Adipocyte (in vitro differentiated cells): ENCODE measurements around the gene RNU2-63P.
"Not testable (repeated sequence)": the region's sequence is repeated elsewhere in the genome, so short reads cannot be mapped to it uniquely, and the experiment has no call there.

Experiments used
- DNase-seq: peaks from one replicate; pipeline ENCODE4 v3.0.0-alpha.2; 2015; ENCODE audit warnings: low read depth
- H3K27me3 ChIP-seq: replicated peaks from 2 replicates; pipeline ENCODE4 v1.7.0; 2013; ENCODE audit warnings: mild to moderate bottlenecking, low read length, moderate library complexity; ENCODE audit not compliant: control insufficient read depth, insufficient read depth
- H3K36me3 ChIP-seq: 2 replicates; pipeline ENCODE4 v1.7.0; 2013; ENCODE audit warnings: low read length, mild to moderate bottlenecking, moderate library complexity; ENCODE audit not compliant: control insufficient read depth, insufficient read depth, severe bottlenecking
- H3K4me1 ChIP-seq: 2 replicates; pipeline ENCODE4 v1.7.0; 2013; ENCODE audit warnings: mild to moderate bottlenecking, low read length, moderate library complexity; ENCODE audit not compliant: control insufficient read depth, insufficient read depth
- H3K4me3 ChIP-seq: 2 replicates; pipeline ENCODE4 v1.7.0; 2013; ENCODE audit warnings: mild to moderate bottlenecking, low read length, moderate library complexity
- H3K9ac ChIP-seq: 2 replicates; pipeline ENCODE4 v1.7.0; 2013; ENCODE audit warnings: mild to moderate bottlenecking, low read length, moderate library complexity
- H3K9me3 ChIP-seq: 2 replicates; pipeline ENCODE4 v1.7.0; 2013; ENCODE audit warnings: mild to moderate bottlenecking, low read length, moderate library complexity; ENCODE audit not compliant: control insufficient read depth

Gene RNU2-63P

GRCh38 chr2:88024509-88024908 is 8.2 kb upstream of the RNU2-63P start:
- Histone ChIP-seq H3K9ac (no peak overlapping the region), H3K9me3 (no peaks in the 10 kb centered on the region), H3K4me1 (no peaks in the 10 kb centered on the region), H3K27me3 (no peaks in the 10 kb centered on the region), H3K4me3 (no peak overlapping the region), H3K36me3 (peaks cover 38% of the 10 kb centered on the region)
- no peak for DNase-seq

- Histone ChIP-seq H3K27me3 (no peaks in the 10 kb centered on the region), H3K4me3 (no peak overlapping the region), H3K9ac (no peak overlapping the region), H3K9me3 (no peaks in the 10 kb centered on the region), H3K36me3 (peaks cover 20% of the 10 kb centered on the region), H3K4me1 (no peaks in the 10 kb centered on the region)
- no peak for DNase-seq
Measured at GRCh38 chr2:88022669-88022921, 6.2 kb upstream of the RNU2-63P start.

- no peak overlapping the region for H3K4me3 ChIP-seq
- no peaks in the 10 kb centered on the region for H3K27me3 ChIP-seq
- H3K36me3 ChIP-seq: peaks cover 3% of the 10 kb centered on the region
- H3K9me3 ChIP-seq: no peaks in the 10 kb centered on the region
- DNase-seq: no peak
- peaks cover 3% of the 10 kb centered on the region for H3K4me1 ChIP-seq
- H3K9ac ChIP-seq: no peak overlapping the region
Measured at GRCh38 chr2:88019985-88020384, 3.6 kb upstream of the RNU2-63P start.

- no peak for DNase-seq
- Histone ChIP-seq H3K27me3 (no peaks in the 10 kb centered on the region), H3K4me3 (no peak overlapping the region), H3K9me3 (no peaks in the 10 kb centered on the region), H3K9ac (no peak overlapping the region), H3K4me1 (peaks cover 3% of the 10 kb centered on the region), H3K36me3 (peaks cover 1% of the 10 kb centered on the region)
Measured at GRCh38 chr2:88018909-88019308, 2.6 kb upstream of the RNU2-63P start.

- not testable (repeated sequence) for H3K4me1 ChIP-seq
Measured at GRCh38 chr2:88018077-88018805, 1.9 kb upstream of the RNU2-63P start.

GRCh38 chr2:88017780-88018038 is 1.4 kb upstream of the RNU2-63P start:
- H3K9me3 ChIP-seq, H3K4me1 ChIP-seq, H3K27me3 ChIP-seq, H3K9ac ChIP-seq, H3K4me3 ChIP-seq, H3K36me3 ChIP-seq, DNase-seq: not testable (repeated sequence)

More at GRCh38 chr2:88018077-88018805, 1.9 kb upstream of the RNU2-63P start:
- H3K9me3 ChIP-seq, DNase-seq, H3K36me3 ChIP-seq, H3K9ac ChIP-seq, H3K27me3 ChIP-seq, H3K4me3 ChIP-seq: not testable (repeated sequence)

- Histone ChIP-seq H3K9ac (peak overlapping the region; percentile 78), H3K36me3 (no peaks in the 10 kb centered on the region), H3K4me3 (peak overlapping the region; percentile 79), H3K4me1 (peaks cover 3% of the 10 kb centered on the region), H3K27me3 (no peaks in the 10 kb centered on the region), H3K9me3 (no peaks in the 10 kb centered on the region)
- DNase-seq: no peak
Measured at GRCh38 chr2:88016960-88017779, 823 bp upstream of the RNU2-63P start.

- Histone ChIP-seq H3K9me3 (no peaks in the 10 kb centered on the region), H3K4me1 (no peaks in the 10 kb centered on the region), H3K36me3 (no peaks in the 10 kb centered on the region), H3K9ac (no peak overlapping the region), H3K4me3 (no peak overlapping the region), H3K27me3 (no peaks in the 10 kb centered on the region)
- no peak for DNase-seq
Measured at GRCh38 chr2:88011011-88011410, 5.3 kb downstream of the RNU2-63P start.

GRCh38 chr2:88010136-88010535 is 6.2 kb downstream of the RNU2-63P start:
- no peak for DNase-seq
- H3K4me1 ChIP-seq: no peaks in the 10 kb centered on the region
- H3K4me3 ChIP-seq: no peak overlapping the region
- H3K9ac ChIP-seq: no peak overlapping the region
- H3K9me3 ChIP-seq: no peaks in the 10 kb centered on the region
- H3K27me3 ChIP-seq: no peaks in the 10 kb centered on the region
- H3K36me3 ChIP-seq: no peaks in the 10 kb centered on the region

- Histone ChIP-seq H3K9ac (no peak overlapping the region), H3K27me3 (no peaks in the 10 kb centered on the region), H3K4me3 (no peak overlapping the region), H3K36me3 (no peaks in the 10 kb centered on the region), H3K9me3 (no peaks in the 10 kb centered on the region), H3K4me1 (no peaks in the 10 kb centered on the region)
- no peak for DNase-seq
Measured at GRCh38 chr2:88006912-88007439, 9.4 kb downstream of the RNU2-63P start.

- H3K27me3 ChIP-seq: no peaks in the 10 kb centered on the region
- no peaks in the 10 kb centered on the region for H3K36me3 ChIP-seq
- H3K9ac ChIP-seq: no peak overlapping the region
- no peak for DNase-seq
- H3K9me3 ChIP-seq: no peaks in the 10 kb centered on the region
- no peaks in the 10 kb centered on the region for H3K4me1 ChIP-seq
- H3K4me3 ChIP-seq: no peak overlapping the region
Measured at GRCh38 chr2:88005776-88006175, 10.6 kb downstream of the RNU2-63P start.
